OCI-LY3 (cell line): Measurements from ENCODE around the gene PRICKLE1.

ENCODE experiments used
- CTCF ChIP-seq: fragments of 200-600, 300-600 bp; sonication (generic); IDR thresholded peaks from 2 replicates; pipeline ENCODE4 v1.5.1; 2014; ENCODE audit warnings: antibody characterized with exemption, low read length, low read depth
- EZH2phosphoT487 ChIP-seq: fragments of 200-600 bp; shearing (Covaris generic); IDR thresholded peaks from 2 replicates; pipeline ENCODE4 v1.6.1; 2018; ENCODE audit warnings: antibody characterized with exemption, mixed run types, low read depth

DNA sequence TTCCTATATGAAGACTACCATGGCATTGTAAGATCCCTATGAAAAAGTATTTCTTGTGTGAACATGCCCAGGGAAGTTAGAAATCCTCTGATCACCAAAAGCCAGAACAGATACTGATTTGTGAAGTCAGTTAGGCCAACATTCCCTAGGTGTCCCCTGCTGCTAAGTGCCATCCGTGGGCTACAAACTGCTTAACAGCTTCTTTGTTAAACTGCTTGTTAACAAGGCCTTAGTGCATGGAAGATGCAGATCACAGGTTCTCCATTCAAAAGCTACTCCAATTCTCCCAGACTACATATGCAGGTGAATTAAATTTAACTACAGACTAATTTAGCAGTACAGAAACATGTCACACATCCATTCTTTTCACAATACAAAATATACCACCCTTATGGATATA lies 108.2 kb downstream of the PRICKLE1 start:
- no peak for TF ChIP-seq CTCF
- no peak for TF ChIP-seq EZH2phosphoT487
